ENCODE measurements around the gene CFAP298.
"Not testable (repeated sequence)": the region's sequence is repeated elsewhere in the genome, so short reads cannot be mapped to it uniquely, and the experiment has no call there.

The CFAP298 gene
- 4.3 to 8.4 reads per million in 2 donors for total RNA-seq

DNA sequence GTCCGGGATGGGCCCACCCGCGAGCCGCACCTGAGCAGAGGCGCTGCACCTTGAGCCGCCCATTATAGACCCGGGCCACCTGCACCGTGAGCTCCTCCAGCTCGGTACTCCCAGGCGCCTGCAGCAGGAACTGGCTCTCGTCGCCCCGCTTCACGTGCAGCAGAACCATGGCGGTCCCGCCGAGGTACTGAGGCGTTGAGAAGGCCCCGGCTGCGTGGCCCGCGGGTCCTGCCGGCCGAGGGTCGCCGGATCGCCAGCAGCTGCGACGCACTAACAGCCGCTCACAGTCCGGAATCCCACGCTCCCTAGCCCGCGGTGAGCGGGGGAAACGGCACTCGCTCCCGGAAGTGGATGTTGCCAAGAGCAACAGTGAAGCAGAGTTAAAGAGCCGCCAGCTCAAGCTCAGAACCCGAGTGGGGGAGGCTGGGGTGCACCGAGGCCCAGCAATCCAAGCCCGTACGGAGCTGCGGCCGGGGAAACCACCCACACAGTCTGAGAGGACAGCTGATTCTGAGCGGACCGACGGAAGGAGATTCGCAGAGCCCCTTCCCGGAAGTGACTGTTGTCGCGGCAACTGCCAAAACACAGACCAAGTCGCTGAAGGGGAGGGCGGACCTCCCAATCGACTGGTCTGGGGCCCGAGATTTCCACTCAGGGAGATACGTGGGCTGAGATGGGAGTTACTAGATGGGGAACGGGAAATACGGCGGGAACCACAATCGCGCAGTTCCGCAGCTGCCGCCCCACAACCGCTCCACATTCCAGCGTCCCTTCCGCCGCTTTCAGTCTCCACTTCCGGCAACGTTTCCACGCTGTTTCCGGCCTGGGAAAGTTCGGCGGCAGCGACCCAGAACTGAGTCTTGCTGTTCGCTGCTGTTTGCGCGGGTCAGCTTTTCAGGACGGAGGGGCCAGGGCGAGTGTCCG, at the start of gene CFAP298:
CFAP298 (minus strand) TSS at position 303 of the 924 bp plus-strand sequence; CDS start at position 169, 134 bp downstream.
- peak; percentile 80 for DNase-seq

- DNase-seq, result not testable (repeated sequence)
These were observed 49.0 kb upstream of the CFAP298 start for GRCh38 chr21:32661026-32661782.

DNA sequence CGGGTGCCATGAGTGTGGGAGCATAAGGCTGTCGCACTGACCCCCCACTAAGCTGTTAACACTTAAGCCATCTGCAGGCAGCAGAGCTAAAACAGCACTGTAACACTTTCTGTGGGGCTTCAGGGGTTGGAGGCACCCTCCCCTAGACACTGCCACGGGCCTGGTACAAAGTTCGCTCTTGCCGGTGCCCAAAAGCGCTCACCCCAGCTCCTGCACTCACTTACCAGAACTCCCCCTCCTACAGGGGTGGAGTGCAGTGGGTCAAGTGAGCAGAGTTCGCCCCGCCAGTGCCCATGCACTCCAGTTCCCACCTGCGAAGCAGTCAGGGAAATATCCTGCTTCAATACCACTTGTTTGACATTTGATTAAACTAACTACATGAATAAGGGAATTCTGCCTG, 46.3 kb upstream of the CFAP298 start:
- DNase-seq, result no peak

DNA sequence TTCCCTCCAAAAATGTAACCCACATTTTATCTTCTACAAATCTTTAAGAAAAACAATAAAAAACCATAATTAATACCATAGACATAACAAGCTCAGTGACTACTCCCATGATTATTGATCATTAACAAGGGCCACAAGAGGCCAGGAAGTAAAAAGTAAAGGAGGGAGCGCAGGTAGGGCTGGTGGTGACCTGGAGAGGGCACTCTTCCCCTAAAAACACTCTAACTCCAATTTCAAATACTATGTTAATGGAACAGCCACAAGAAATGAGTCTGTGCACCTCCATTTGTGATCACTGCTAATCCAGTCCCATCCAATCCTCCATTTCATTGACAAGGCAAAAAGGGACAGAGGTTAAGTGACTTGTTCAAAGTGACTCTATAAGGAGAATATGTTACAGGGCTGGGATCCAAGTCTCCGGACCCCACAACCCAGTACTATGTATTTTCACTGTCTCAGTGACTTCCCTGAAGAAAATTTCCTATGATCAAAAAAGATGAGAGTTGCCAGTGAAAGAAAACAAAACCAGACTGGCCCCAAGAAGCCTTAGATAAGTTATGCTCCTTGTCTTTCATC, 41.2 kb upstream of the CFAP298 start:
- DNase-seq, result peak; percentile 2

DNA sequence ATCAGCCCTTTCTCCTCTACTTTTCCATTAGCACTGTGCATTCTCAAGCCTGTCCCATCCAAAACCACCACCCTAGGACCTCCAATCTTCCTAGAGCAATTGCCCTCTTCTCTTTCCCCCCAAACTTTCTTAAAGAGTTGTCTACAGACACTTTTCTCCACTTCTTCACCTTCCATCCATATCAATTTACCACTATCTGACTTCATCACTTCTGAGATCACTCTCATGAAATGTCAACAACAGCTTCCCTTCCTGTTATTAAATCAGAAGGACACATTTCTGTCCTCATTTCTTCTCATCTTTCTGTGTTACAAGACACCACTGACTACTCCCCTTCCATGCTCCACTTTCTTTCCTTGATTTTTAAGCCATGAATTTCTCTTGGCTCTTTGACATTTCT, 36.0 kb upstream of the CFAP298 start:
- DNase-seq, result no peak

DNA sequence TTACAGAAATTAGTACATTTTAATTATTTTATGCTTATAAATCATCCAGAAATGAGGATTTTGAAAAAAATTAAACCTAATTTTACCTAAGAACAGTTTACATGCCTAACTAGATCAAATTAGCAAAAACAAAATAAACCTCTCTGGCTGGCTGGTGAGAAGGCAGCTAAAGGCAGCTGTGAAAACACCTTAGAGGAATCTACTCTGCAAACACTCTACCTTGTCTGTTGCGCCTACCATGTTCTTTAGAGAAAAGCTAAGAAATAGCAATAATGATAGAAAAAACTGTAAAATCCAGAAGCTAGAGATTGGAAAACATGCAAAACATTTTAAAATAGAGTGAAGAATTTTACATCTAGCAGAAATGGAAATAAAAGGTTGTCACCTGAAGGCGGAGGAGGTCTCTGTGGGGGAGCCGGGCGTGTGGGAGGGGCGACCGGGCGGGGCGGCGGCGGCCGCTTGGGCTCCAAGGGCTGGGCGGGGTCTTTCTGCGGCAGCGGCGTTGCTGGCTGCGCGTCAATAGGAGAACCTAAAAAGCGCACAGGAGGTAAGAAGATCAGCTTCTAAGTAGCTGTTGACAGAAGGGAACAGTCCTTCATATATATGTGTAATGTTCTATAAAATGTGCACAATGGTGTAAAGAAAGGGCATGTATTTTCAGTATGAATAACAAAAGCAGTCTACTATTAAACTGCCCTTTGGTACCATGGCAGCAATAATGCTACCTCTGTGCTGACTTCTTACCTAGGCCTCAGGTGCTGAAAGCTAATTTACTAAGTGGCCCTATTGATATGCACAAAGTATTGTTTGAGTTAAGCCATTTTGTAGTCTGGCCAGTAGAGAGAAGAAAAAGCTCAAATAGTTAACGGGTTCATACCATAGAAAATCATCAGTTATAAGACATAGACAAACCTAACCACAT, 33.3 kb upstream of the CFAP298 start:
- DNase-seq, result no peak

DNA sequence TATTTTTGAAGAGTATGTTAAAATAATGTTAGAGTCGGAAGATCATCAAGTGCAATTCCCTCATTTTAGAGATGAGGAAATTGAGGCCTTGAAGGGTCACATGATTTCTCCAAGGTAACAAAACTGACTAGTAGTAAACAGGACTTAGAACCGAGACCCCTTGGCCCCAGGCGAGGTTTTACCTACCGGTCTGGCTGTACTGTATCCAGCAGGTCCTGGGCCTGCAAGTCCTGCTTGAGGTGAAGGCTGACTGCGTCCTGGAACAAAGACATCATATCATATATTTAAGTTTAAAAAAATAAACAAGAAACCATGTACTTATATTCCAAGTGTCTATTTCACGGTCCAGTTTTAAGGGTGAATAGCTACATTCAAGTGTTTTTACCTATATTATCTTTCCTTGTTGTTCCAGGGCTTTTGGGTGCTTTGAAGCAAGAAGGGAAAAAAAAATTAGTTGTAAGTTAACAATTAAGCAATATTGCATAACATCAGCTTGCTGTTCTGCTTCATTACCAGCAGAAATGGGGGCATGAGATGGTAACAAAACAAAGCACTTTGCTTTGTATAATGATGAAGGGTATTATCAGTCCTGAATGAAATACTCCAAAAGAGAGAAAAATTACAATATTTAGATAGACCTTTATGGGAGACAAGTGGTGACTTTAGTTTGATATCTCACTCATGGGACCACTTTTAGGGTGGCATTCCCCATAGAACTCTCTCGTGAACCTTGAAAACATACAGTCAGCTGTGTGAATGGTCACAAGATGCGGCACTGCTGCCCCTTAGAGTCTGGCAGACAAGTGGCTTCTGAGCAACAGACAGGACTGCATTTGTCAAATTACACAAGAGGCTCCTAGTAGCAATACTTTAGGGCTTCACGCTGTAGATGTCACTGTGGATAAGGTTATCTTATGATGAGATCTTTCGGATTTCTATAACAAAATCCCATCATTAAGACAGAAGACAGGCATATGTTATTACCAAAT, 29.8 kb upstream of the CFAP298 start:
- DNase-seq, result no peak

- DNase-seq, result no peak
These were observed 14.5 kb upstream of the CFAP298 start for GRCh38 chr21:32626621-32627196.

GRCh38 chr21:32618218-32618617, 6.0 kb upstream of the CFAP298 start:
- not testable (repeated sequence) for DNase-seq

- DNase-seq, result no peak
These were observed 1.4 kb upstream of the CFAP298 start for GRCh38 chr21:32613436-32614043.

DNA sequence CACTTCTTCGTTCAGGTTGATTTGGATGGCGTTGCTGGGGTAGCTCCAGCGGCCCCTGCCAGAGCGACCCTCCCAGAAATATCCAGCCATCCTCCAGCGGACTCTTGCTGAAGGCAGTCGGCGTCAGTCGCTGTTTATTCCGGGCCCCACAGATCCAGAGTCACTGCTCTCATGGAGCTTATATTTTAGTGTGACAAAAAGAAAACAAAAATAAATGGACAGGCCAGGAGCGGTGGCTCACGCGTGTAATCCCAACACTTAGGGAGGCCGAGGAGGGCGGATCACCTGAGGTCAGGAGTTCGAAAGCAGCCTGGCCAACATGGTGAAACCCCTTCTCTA, 791 bp upstream of the CFAP298 start:
- no peak for DNase-seq

- DNase-seq, result peak; percentile 16
These were observed 643 bp downstream of the CFAP298 start for GRCh38 chr21:32611471-32611997.

DNA sequence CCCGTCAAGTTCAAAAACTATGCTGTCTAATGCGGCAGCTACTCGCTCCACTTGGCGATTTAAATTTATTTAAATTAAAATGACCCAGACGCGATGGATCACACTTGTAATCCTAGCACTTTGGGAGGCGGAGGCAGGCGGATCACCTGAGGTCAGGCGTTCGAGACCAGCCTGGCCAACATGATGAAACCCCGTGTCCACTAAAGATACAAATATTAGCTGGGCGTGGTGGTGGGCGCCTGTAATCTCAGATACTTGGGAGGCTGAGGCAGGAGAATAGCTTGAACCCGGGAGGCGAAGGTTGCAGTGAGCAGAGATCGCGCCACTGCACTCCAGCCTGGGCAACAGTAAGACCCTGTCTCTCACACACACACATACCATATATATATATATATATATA, 1.2 kb downstream of the CFAP298 start:
- not testable (repeated sequence) for DNase-seq

DNA sequence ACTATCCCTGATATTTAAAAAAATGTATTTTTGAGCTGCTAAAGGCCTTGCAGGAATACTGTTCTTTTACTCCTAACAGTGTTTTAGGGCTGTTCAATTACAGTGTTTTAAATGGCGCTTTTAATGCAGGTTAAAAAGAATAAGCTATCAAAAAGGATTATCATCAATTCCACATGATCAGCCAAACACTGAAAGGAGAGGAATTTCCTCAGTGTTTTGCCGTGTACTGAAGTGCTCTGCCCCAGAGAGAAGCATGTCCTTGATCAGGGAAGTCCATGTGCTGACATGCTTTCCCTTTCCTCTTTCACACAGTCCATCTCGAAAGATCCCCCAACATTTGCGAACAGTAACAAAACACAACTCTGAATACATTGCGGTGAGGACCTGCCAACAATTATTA, 3.3 kb downstream of the CFAP298 start:
- no peak for DNase-seq

DNA sequence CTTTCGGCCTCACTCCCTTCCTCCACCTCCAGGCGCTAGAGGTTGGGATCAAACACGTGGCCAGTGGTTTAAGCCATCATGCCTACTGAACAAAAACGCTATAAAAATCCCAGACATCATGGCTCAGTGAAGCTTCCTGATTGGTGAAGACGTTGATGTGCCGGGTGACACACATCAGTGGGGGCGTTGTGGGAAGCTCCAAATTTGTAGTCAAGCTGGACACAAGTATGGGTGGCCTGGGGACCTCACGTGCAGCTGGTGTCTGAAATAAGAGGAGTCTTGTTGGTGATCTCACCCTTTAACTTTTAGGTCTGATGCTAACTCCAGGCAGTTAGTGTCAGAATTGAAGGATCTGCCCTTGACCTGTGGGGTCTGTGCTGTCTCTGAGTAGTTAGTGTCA, 6.7 kb downstream of the CFAP298 start:
- no peak for DNase-seq

GRCh38 chr21:32604464-32604863, 7.7 kb downstream of the CFAP298 start:
- DNase-seq, result no peak

- no peak for DNase-seq
These were observed 9.0 kb downstream of the CFAP298 start for GRCh38 chr21:32603131-32603530.

GRCh38 chr21:32602099-32602498, 10.1 kb downstream of the CFAP298 start:
- DNase-seq, result no peak

DNA sequence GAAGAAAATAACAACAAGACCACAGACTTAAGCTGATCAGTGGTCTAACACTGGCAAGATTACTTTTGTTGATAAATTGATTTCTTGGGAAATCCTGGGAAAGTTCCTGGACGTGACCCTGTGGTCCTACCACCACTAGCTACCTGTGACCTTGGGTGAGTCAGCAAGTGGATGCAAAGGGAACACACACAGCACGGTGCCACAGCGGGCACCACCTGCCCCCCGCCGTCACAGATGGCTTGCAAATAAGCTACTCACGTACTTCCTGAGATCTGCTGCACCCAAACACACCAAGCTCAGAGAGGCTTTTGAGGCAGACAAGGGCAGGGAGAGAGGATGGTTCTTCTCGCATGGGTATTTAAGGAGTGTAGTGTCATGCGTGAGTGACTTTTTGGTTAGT, 12.7 kb downstream of the CFAP298 start:
- no peak for DNase-seq

DNA sequence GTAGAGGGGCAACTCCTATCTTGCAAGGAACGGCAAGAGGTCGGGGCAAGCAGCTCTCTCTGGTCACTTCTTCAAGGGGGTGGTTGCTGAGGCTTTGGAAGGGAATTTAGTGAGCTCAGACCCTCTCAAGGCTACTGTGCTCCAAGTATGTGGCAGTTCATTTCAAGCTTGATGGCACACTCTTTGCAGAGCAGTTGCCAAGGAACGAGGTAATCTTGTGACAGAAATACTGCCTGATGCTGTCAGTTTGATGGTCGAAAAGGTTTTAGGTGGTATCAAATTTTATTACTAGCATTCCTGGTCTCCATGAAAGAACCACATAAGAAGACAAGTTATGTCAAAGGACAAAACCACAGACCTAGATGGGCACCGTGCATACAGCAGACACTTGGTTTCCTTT, 13.1 kb downstream of the CFAP298 start:
- DNase-seq, result no peak
